ENCODE measurements around the gene KLHL2.
"Not testable (repeated sequence)": the region's sequence is repeated elsewhere in the genome, so short reads cannot be mapped to it uniquely, and the experiment has no call there.

- not testable (repeated sequence) for TF ChIP-seq CTCF (IDR thresholded peaks at IDR 0.05; ENCODE audit: insufficient read depth, low read length); REST (IDR thresholded peaks at IDR 0.05; ENCODE audit: insufficient replicate concordance, low read depth); SPI1 (IDR thresholded peaks at IDR 0.05; ENCODE audit: borderline replicate concordance, low read depth); POLR2AphosphoS5 (IDR thresholded peaks at IDR 0.05; ENCODE audit: low read depth); GABPA (IDR thresholded peaks at IDR 0.05; ENCODE audit: low read depth)
These were observed 31.9 kb upstream of the KLHL2 start for GRCh38 chr4:165175470-165175869.

Measured in HL-60 (cell line).